ENCODE results near the gene MRGPRE.

- no peak for TF ChIP-seq CTCF (IDR thresholded peaks at IDR 0.05; ENCODE audit: borderline replicate concordance, extremely low read depth, low read length, poor library complexity, severe bottlenecking)
- TF ChIP-seq EZH2 (IDR thresholded peaks at IDR 0.05; ENCODE audit: borderline replicate concordance, low read depth, low read length, severe bottlenecking), result no peak
Observed at GRCh38 chr11:3223932-3224381, 8.3 kb downstream of the MRGPRE start.
